ENCODE data around the gene CC2D1A.

DNA sequence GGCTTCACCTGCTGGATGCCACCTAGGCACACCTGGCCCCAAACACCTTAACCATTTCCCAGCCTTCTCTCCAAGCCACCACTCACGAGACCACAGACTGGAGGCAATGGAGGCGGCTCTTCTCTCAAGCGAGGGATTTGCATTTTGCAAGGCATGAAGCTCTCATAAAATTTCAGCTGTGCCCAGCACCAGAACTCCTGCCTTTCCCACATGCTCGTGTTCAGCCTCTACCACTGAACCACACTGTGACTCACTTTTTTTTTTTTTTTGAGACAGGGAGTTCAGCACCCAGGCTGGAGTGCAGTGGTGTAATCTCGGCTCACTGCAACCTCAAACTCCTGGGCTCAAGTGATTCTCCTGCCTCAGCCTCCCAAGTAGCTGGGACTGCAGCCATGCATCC lies 18.5 kb upstream of the CC2D1A start:
- TF ChIP-seq NR2F2 (IDR thresholded peaks at IDR 0.05) (no peak), RAD21 (IDR thresholded peaks at IDR 0.05) (no peak), GABPA (IDR thresholded peaks at IDR 0.05 in 1 of 2, conservative IDR thresholded peaks at IDR 0.05 in 1 of 2) (no peak), SP1 (IDR thresholded peaks at IDR 0.05) (no peak), JUND (IDR thresholded peaks at IDR 0.05) (no peak), EGR1 (IDR thresholded peaks at IDR 0.05; ENCODE audit: low read depth in 2 of 2) (no peak), FOXA1 (IDR thresholded peaks at IDR 0.05) (no peak), HNF4G (IDR thresholded peaks at IDR 0.05) (no peak), TAF1 (conservative IDR thresholded peaks at IDR 0.05) (no peak)
- TF ChIP-seq, protein P1, sequence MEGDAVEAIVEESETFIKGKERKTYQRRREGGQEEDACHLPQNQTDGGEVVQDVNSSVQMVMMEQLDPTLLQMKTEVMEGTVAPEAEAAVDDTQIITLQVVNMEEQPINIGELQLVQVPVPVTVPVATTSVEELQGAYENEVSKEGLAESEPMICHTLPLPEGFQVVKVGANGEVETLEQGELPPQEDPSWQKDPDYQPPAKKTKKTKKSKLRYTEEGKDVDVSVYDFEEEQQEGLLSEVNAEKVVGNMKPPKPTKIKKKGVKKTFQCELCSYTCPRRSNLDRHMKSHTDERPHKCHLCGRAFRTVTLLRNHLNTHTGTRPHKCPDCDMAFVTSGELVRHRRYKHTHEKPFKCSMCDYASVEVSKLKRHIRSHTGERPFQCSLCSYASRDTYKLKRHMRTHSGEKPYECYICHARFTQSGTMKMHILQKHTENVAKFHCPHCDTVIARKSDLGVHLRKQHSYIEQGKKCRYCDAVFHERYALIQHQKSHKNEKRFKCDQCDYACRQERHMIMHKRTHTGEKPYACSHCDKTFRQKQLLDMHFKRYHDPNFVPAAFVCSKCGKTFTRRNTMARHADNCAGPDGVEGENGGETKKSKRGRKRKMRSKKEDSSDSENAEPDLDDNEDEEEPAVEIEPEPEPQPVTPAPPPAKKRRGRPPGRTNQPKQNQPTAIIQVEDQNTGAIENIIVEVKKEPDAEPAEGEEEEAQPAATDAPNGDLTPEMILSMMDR (IDR thresholded peaks at IDR 0.05; ENCODE audit: low read depth, low read length, missing input control), result no peak
- TF ChIP-seq, protein P2, sequence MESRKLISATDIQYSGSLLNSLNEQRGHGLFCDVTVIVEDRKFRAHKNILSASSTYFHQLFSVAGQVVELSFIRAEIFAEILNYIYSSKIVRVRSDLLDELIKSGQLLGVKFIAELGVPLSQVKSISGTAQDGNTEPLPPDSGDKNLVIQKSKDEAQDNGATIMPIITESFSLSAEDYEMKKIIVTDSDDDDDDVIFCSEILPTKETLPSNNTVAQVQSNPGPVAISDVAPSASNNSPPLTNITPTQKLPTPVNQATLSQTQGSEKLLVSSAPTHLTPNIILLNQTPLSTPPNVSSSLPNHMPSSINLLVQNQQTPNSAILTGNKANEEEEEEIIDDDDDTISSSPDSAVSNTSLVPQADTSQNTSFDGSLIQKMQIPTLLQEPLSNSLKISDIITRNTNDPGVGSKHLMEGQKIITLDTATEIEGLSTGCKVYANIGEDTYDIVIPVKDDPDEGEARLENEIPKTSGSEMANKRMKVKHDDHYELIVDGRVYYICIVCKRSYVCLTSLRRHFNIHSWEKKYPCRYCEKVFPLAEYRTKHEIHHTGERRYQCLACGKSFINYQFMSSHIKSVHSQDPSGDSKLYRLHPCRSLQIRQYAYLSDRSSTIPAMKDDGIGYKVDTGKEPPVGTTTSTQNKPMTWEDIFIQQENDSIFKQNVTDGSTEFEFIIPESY (IDR thresholded peaks at IDR 0.05), result no peak
- TF ChIP-seq, protein P3, sequence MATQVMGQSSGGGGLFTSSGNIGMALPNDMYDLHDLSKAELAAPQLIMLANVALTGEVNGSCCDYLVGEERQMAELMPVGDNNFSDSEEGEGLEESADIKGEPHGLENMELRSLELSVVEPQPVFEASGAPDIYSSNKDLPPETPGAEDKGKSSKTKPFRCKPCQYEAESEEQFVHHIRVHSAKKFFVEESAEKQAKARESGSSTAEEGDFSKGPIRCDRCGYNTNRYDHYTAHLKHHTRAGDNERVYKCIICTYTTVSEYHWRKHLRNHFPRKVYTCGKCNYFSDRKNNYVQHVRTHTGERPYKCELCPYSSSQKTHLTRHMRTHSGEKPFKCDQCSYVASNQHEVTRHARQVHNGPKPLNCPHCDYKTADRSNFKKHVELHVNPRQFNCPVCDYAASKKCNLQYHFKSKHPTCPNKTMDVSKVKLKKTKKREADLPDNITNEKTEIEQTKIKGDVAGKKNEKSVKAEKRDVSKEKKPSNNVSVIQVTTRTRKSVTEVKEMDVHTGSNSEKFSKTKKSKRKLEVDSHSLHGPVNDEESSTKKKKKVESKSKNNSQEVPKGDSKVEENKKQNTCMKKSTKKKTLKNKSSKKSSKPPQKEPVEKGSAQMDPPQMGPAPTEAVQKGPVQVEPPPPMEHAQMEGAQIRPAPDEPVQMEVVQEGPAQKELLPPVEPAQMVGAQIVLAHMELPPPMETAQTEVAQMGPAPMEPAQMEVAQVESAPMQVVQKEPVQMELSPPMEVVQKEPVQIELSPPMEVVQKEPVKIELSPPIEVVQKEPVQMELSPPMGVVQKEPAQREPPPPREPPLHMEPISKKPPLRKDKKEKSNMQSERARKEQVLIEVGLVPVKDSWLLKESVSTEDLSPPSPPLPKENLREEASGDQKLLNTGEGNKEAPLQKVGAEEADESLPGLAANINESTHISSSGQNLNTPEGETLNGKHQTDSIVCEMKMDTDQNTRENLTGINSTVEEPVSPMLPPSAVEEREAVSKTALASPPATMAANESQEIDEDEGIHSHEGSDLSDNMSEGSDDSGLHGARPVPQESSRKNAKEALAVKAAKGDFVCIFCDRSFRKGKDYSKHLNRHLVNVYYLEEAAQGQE (IDR thresholded peaks at IDR 0.05), result no peak

Measured in liver (tissue), 3 donors.